Activated naive CD4-positive, alpha-beta T cell treated with Interleukin-2 at 50 U/mL for 16 hours (primary cell): ENCODE results near the gene NSFL1C.
"Not testable (repeated sequence)": the region's sequence is repeated elsewhere in the genome, so short reads cannot be mapped to it uniquely, and the experiment has no call there.

ENCODE experiments used
- DNase-seq: peaks from one replicate; pipeline ENCODE4 v3.0.0-alpha.2; 2020

NSFL1C gene

DNA sequence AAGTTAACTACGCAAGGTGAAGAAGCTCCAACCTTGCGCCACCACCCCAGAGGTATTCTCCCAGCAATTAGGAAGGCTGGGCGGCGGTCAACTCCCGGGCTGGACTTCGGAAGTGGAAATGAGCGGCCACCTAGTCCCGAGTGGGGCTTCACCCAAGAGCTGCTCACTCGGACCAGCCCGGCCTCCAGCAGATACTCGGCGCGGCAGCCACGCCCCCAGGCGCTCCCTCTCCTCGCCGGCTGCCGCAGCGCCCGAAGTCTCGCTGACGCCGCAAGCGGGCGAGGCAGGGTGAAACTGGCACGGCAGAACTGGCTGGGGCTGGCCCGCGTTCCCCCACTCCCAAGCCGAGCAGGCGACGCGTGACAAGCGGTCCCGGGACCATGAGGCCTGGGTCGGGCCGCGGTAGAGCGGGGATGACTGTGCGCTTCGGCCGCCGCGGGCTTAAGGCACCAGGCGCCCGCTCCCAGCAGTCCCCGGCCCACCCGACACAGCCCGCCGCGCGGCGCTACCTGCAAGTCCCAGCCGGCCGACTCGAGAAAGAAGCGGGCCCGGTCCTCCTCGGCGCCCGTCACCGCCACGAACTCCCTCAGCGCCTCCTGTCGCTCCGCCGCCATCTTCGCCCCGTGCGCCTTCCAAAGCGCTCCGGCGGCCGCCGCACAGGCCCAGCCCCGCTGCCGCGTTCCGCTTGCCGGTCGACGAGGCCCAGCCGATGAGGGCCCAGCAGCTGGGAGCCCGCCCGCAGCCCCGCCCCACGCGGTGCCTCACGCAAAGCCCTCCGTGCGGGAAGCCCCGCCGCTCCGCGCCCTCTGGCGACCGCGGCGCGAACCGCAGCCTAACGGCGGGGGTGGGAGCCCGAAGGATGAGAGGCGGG is at the start of gene NSFL1C:
NSFL1C (minus strand) TSS at position 639 of the 871 bp plus-strand sequence; CDS start at position 614, 25 bp downstream.
- peak; percentile 99 for DNase-seq

DNA sequence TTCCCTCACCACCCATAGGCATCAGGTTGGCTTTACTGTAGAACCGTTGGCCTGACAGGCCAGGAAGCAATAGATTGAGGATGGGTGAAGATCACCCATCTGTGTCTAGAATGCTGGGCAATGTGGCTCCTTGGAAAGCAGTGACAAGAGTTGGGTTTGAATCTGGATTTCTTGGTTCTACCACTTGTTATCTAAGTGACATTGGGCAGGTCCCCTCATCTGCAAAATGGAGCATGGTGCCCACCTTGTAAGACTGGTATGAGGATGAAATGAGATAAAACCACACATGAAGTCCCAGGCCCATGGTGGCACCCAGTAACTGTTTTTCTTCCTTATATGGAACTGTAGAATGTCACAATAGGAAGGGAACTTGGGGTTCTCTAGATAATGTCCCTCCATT is 47.2 kb upstream of the NSFL1C start:
- no peak for DNase-seq

DNA sequence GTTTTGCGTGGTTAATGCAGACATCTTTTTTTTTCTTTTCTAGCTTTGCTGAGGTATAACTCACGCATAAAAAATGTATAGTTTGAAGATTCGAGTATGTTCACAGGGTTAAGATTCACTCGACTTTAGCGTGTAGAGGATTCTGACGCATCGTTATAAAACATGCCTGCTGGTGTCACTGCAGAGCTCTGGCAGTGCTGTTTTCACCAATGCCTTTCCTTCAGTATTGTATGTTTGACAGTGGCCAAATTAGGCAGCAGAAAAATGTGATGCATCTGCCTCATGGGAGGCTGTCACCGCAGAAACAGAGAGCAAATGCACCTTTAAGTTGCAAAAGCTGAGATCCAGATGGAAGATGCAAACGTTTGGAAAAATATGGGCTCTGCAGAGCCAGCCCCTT is 42.6 kb upstream of the NSFL1C start:
- peak; percentile 22 for DNase-seq

DNA sequence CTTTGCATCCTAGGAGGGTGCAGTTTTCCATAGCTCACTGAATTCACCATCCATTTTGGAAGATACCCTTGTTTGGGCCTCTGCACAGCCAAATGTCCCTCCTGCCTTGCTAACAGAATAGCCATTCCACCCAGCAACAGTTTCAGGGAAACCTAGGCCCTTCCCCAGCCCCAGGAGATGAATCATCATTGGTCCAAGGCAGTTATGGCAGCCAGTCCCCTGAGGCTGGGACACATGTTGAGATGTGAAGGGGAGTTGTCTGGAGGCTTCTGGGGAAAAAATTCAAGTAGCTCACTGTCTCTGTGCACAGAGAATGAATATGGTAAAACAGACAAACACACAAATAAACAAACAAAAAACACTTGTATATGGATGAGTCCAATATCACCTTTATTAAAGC is 41.9 kb upstream of the NSFL1C start:
- DNase-seq: no peak

DNA sequence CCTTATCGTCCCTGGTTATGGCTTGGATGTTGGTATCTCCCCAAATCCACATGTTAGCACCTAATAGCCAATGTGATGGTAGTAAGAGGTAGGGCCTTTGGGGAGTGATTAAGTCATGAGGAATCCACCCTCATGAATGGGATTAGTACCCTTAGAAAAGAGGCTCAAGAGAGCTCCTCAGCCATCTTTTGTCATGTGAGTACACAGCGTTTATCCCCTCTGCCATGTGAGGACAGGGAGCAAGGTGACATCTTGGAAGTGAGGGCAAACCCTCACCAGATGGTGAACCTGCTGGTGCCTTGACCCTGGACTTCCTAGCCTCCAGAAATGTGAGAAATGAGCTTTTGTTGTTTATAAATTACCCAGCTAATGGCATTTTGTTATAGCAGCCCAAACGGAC is 40.6 kb upstream of the NSFL1C start:
- no peak for DNase-seq

- no peak for DNase-seq
Measured at GRCh38 chr20:1505871-1506270, 39.2 kb upstream of the NSFL1C start.

- no peak for DNase-seq
Measured at GRCh38 chr20:1505361-1505760, 38.7 kb upstream of the NSFL1C start.

- peak; percentile 72 for DNase-seq
Measured at GRCh38 chr20:1503564-1504227, 37.0 kb upstream of the NSFL1C start.

- no peak for DNase-seq
Measured at GRCh38 chr20:1500496-1500895, 33.8 kb upstream of the NSFL1C start.

GRCh38 chr20:1499528-1500420 is 33.1 kb upstream of the NSFL1C start:
- DNase-seq: no peak

DNA sequence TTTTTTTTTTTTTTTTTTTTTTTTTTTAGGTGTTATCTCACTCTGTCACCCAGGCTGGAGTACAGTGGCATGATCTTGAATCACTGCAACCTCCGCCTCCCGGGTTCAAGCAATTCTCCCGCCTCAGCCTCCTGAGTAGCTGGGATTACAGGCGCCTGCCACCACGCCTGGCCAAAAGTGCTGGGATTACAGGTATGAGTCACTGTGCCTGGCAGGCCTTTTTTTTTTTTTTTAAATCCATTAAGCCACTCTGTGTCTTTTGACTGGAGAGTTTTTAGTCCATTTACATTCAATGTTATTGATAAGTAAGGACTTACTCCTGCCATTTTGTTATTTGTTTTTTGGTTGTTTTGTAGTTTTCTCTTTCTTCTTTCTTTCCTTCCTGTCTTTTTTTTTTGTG is 30.7 kb upstream of the NSFL1C start:
- not testable (repeated sequence) for DNase-seq

GRCh38 chr20:1496930-1497329 is 30.3 kb upstream of the NSFL1C start:
- no peak for DNase-seq

GRCh38 chr20:1494436-1494835 is 27.8 kb upstream of the NSFL1C start:
- no peak for DNase-seq

- DNase-seq: no peak
Measured at GRCh38 chr20:1493536-1493935, 26.9 kb upstream of the NSFL1C start.

DNA sequence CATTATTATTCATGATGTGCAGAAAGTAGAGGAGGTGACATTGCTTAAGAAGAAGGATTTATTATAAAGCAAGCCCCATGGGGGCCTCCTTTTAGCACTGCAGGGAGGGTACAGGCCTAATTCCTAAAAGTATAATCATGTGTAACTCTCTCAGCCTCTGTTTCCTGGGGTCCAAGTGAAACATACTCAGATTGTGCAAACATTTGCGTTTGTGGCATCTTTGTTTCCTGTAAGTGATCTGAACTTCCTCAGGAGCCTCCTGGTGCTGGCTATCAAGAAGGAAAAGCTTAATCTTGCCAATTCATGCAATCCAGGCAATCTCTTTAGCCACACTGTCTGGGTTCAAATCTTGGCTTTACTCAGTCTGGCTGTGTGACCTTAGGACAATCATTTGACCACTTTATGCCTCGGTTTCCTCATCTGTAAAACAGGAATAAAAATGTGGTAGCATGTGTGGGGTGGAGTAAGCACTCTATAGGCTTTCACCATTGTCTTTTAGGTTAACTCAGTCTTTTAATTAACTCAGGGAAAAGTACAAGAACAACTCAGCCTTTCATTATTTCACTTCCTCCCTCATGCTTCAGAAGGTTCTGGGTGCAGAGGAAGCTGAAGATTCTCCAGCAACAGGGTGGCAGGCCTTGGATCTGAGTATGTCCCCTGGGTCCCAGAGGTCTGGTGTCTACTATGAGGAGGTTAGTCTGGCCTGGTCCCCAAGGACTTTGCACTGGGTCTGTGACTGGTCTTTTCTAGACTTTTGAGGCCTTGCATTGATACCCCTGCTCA is 25.4 kb upstream of the NSFL1C start:
- no peak for DNase-seq

DNA sequence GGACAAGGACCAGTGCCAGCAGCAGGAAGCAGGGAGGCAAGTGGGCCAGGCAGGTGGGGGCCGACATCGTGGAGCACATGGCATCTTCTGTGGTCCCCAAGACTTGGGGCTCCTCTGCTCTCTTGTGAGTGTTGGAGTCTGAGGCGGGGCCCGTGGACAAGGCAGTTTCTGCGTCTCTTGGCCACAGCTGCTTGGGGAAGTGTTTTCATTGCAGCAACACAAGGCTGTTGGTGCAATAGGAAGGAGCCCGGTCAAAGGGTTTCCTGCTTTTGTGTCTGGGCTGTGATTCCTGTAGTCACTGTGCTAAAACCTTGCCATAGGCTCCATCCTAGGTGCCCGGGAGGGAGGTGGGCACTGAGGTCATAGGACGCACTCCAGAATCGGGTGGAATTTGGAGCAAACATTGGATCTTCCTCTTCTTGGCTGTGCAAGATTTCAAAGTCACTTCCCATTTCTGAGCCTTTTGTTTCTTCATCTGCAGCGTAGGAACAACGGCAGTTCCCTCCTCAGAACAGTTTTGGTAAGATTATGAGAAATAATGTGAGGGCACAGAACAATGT is 24.7 kb upstream of the NSFL1C start, which contains the start of gene SIRPB2:
SIRPB2 (minus strand) TSS at position 140 of the 560 bp plus-strand sequence; CDS start at position 79, 61 bp downstream.
- no peak for DNase-seq

- DNase-seq: no peak
Measured at GRCh38 chr20:1490643-1491195, 24.1 kb upstream of the NSFL1C start.

GRCh38 chr20:1489764-1490436 is 23.3 kb upstream of the NSFL1C start:
- no peak for DNase-seq

DNA sequence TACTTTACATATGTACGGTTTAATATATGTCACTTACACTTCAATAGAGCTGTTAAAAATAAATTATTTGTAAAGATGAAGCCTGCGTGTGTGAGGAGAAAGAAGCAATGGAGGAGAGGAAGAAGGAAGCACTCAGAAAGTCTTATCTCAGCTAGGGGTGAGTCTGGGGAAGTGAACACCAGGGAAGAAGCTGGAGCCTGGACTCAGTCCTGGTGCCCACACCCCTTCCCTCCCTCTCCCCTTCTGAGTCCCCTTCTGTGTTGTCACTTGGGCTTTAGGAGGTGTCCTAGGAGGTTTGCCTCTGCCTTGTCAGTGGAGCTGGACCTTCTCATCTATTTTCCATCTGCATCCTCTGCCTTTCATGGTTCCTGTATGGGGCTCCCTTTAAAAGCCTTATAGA is 22.7 kb upstream of the NSFL1C start:
- DNase-seq: no peak

DNA sequence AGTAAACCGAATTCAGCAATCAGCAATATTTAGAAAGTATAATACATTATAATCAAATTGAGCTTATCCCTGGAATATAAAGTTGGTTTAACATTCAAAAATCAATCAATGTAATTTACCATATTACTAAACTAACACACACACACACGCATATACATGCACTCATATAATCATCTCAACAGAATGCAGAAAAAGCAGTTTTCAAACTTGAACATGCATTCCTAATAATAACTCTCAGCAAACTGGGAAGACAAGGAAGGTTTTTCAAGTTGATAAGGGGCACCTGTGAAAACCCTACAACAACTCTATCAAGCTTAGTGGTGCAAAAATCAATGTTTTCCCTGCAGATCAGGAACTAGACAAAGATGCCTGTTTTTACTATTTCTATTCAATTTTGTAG is 19.9 kb upstream of the NSFL1C start:
- DNase-seq: no peak
